DOHH2 (cell line): Measurements from ENCODE around the gene KLC4.

Experiments used
- EZH2phosphoT487 ChIP-seq: fragments of 200-600 bp; sonication (generic); IDR thresholded peaks from 2 replicates; pipeline ENCODE4 v1.6.1; 2017; ENCODE audit warnings: borderline replicate concordance, mild to moderate bottlenecking, antibody characterized with exemption, low read length, moderate library complexity, mixed read lengths
- TF ChIP-seq, protein P1 (sequence below): fragments of 200-600 bp; sonication (generic); IDR thresholded peaks from one replicate; pipeline ENCODE4 v1.5.1; 2014; ENCODE audit warnings: antibody characterized with exemption, mild to moderate bottlenecking, low read depth, low read length; ENCODE audit not compliant: poor library complexity, severe bottlenecking

DNA sequence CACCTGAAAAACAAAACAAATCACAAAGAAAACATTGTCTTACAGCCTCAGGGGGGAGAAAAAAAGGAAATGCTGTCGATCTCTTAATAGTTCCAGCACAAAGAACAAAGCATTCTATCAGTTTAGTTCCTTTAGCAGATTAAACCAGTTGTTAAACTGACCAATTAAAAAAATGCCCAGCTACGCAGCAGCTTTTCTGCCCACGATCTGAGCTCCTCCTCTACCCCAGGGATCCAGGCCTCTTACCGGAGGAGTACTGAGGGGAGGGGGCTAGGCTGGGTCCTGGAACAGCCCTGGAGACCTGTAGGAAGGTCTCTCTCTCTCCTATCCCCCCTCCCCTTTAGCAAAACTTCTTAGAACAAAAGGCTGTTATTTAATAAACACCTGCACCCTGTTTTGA, 30.0 kb downstream of the KLC4 start:
- TF ChIP-seq, protein P1, sequence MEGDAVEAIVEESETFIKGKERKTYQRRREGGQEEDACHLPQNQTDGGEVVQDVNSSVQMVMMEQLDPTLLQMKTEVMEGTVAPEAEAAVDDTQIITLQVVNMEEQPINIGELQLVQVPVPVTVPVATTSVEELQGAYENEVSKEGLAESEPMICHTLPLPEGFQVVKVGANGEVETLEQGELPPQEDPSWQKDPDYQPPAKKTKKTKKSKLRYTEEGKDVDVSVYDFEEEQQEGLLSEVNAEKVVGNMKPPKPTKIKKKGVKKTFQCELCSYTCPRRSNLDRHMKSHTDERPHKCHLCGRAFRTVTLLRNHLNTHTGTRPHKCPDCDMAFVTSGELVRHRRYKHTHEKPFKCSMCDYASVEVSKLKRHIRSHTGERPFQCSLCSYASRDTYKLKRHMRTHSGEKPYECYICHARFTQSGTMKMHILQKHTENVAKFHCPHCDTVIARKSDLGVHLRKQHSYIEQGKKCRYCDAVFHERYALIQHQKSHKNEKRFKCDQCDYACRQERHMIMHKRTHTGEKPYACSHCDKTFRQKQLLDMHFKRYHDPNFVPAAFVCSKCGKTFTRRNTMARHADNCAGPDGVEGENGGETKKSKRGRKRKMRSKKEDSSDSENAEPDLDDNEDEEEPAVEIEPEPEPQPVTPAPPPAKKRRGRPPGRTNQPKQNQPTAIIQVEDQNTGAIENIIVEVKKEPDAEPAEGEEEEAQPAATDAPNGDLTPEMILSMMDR: no peak
- no peak for TF ChIP-seq EZH2phosphoT487
